Endothelial cell of umbilical vein (primary cell): ENCODE measurements around the gene NCOA5. TPM values are rescaled to one million over a fixed set of nuclear protein-coding genes. Genes with fewer than 3 reads are reported as not detected.

Experiments
- BruUV-seq: library from RNA; stranded (reverse); fragments of 400-500 nt; replicated peaks from 2 replicates; lab custom pipeline; 2021; lab: Mats Ljungman, UMichigan
- CTCF ChIA-PET: fragments of 300-600, 350-600 bp; sonication (Branson Sonifier 250); formaldehyde crosslinking; loops from one replicate; lab custom pipeline; 2021; ENCODE audit warnings: antibody characterized with exemption, inconsistent platforms; lab: Charles Lee
- POLR2A ChIA-PET: fragments of 300-600, 350-600 bp; sonication (Branson Sonifier 250); formaldehyde crosslinking; loops from one replicate; lab custom pipeline; 2021; ENCODE audit warnings: antibody characterized with exemption, inconsistent platforms; lab: Charles Lee
- DNase-seq: peaks from one replicate; pipeline ENCODE4 v3.0.0-alpha.2; 2011; ENCODE audit warnings: low read depth, low spot score
- FAIRE-seq: peaks from 2 replicates; lab custom pipeline; 2011; peaks lifted over from hg19 to GRCh38; lab: Jason Lieb, UNC
- H2AFZ ChIP-seq: 2 replicates; pipeline ENCODE4 v1.6.0; 2012; ENCODE audit warnings: low read depth, low read length, control low read depth, inconsistent platforms
- H3K27ac ChIP-seq: 2 replicates; pipeline ENCODE4 v1.5.1; 2011; ENCODE audit warnings: low read depth, mild to moderate bottlenecking, control low read depth, low read length, moderate library complexity; ENCODE audit not compliant: insufficient read depth
- H3K27me3 ChIP-seq, 2 experiments: 2 replicates each; pipeline versions ENCODE4 v1.6.0 to v1.6.1; 2011; ENCODE audit warnings: low read length in 2 of 2, mixed read lengths in 1 of 2; ENCODE audit not compliant: control insufficient read depth in 2 of 2, insufficient read depth in 2 of 2
- H3K36me3 ChIP-seq, 2 experiments: 2 replicates in 1 of 2; 3 replicates in 1 of 2; pipeline ENCODE4 v1.5.1; 2011; ENCODE audit warnings: low read length in 2 of 2, mild to moderate bottlenecking in 1 of 2, moderate library complexity in 1 of 2; ENCODE audit not compliant: control insufficient read depth in 2 of 2, insufficient read depth in 2 of 2; ENCODE audit errors: extremely low read depth in 1 of 2
- H3K4me1 ChIP-seq: 3 replicates; pipeline ENCODE4 v1.5.1; 2011; ENCODE audit warnings: mild to moderate bottlenecking, low read length; ENCODE audit not compliant: control insufficient read depth, insufficient read depth; ENCODE audit errors: extremely low read depth
- H3K4me2 ChIP-seq: 2 replicates; pipeline ENCODE4 v1.6.1; 2011; ENCODE audit warnings: low read length, control low read depth, mixed read lengths; ENCODE audit not compliant: insufficient read depth
- H3K4me3 ChIP-seq, 3 experiments: fragments of 200-600 bp in 1 of 3; sonication (generic), shearing (Covaris generic) in 1 of 3; replicated peaks in 1 of 3; 2 replicates each; pipeline ENCODE4 v1.5.1; 2011 to 2016; ENCODE audit warnings: control low read depth in 3 of 3, low read length in 3 of 3, mild to moderate bottlenecking in 2 of 3, inconsistent platforms in 1 of 3, low read depth in 1 of 3, moderate library complexity in 1 of 3; ENCODE audit not compliant: insufficient read depth in 1 of 3
- H3K79me2 ChIP-seq: 2 replicates; pipeline ENCODE4 v1.6.0; 2012; ENCODE audit warnings: low read length, inconsistent platforms; ENCODE audit not compliant: control insufficient read depth, insufficient read depth
- H3K9ac ChIP-seq: replicated peaks from 2 replicates; pipeline ENCODE3; 2011; ENCODE audit warnings: low read length, control low read depth; ENCODE audit not compliant: insufficient read depth; ENCODE audit errors: extremely low read depth
- H3K9me1 ChIP-seq: replicated peaks from 3 replicates; pipeline ENCODE4 v1.6.0; 2011; ENCODE audit warnings: mild to moderate bottlenecking, low read length; ENCODE audit not compliant: control insufficient read depth, insufficient read depth; ENCODE audit errors: extremely low read depth
- H3K9me3 ChIP-seq: replicated peaks from 2 replicates; pipeline ENCODE4 v1.5.1; 2012; ENCODE audit warnings: low read length, inconsistent platforms; ENCODE audit not compliant: control insufficient read depth, insufficient read depth
- H4K20me1 ChIP-seq: replicated peaks from 2 replicates; pipeline ENCODE3; 2011; ENCODE audit warnings: mild to moderate bottlenecking, low read length; ENCODE audit not compliant: control insufficient read depth, insufficient read depth; ENCODE audit errors: extremely low read depth
- EZH2 ChIP-seq: IDR thresholded peaks from 2 replicates; pipeline ENCODE4 v1.6.1; 2012; ENCODE audit warnings: borderline replicate concordance, low read depth, mild to moderate bottlenecking, moderate library complexity, low read length, inconsistent platforms; ENCODE audit not compliant: severe bottlenecking
- FOS ChIP-seq: IDR thresholded peaks from 2 replicates; pipeline ENCODE4 v1.6.1; 2011; ENCODE audit warnings: mild to moderate bottlenecking, low read length, moderate library complexity, borderline replicate concordance; ENCODE audit not compliant: insufficient read depth
- GATA2 ChIP-seq: IDR thresholded peaks from 2 replicates; pipeline ENCODE4 v1.7.0; 2011; ENCODE audit warnings: low read depth, mild to moderate bottlenecking, moderate library complexity, mixed read lengths, low read length; ENCODE audit not compliant: insufficient read length, insufficient read depth
- JUN ChIP-seq: IDR thresholded peaks from 2 replicates; pipeline ENCODE4 v1.6.1; 2011; ENCODE audit warnings: borderline replicate concordance, low read depth; ENCODE audit not compliant: insufficient read length, insufficient read depth
- MYC ChIP-seq: IDR thresholded peaks from one replicate; pipeline ENCODE4 v1.6.1; 2011; ENCODE audit warnings: mild to moderate bottlenecking, low read depth, low read length
- POLR2A ChIP-seq: IDR thresholded peaks from 2 replicates; pipeline ENCODE4 v1.6.1; 2012; ENCODE audit warnings: low read depth, mild to moderate bottlenecking, control low read depth, low read length
- POLR2AphosphoS5 ChIP-seq: IDR thresholded peaks from 2 replicates; pipeline ENCODE4 v1.6.1; 2012; ENCODE audit warnings: low read depth, mild to moderate bottlenecking, control low read depth, low read length, moderate library complexity; ENCODE audit not compliant: insufficient read depth
- dilution Hi-C: fragments of 300-500 bp; cut with MboI; formaldehyde crosslinking; loops from one replicate; pipeline ENCODE4 v1.15.0; 2019; ENCODE audit warnings: low sequenced_read_pairs; ENCODE audit not compliant: extremely low pct_ligation_motif_present
- intact Hi-C: fragments of 100-400 bp; cut with micrococcal nuclease; formaldehyde crosslinking; loops from one replicate; pipeline ENCODE4 v1.10.0; 2022
- polyA plus RNA-seq, 4 experiments: library from polyadenylated mRNA; depleted of rRNA in 3 of 4; stranded (reverse) in 3 of 4; unstranded in 1 of 4; fragments of >200 nt; gene quantifications; 2 replicates each; pipeline versions ENCODE4 v1.2.1 to v1.2.3, GENCODE V29; 2011 to 2012; ENCODE audit warnings: missing spikeins in 1 of 4
- total RNA-seq: library from RNA; stranded (reverse); gene quantifications from 2 replicates; pipeline ENCODE4 v1.2.3, GENCODE V29; 2021
- TF ChIP-seq, protein P1 (sequence below), 2 donors: IDR thresholded peaks; 1 replicate in 1 of 2; 2 replicates in 1 of 2; pipeline ENCODE4 v1.5.1; 2011; ENCODE audit warnings: low read length in 2 of 2, mild to moderate bottlenecking in 2 of 2, moderate library complexity in 2 of 2, control low read depth in 1 of 2, inconsistent platforms in 1 of 2, low read depth in 1 of 2; ENCODE audit not compliant: insufficient read depth in 1 of 2; ENCODE audit errors: extremely low read depth in 1 of 2
- TF ChIP-seq, protein P2 (sequence below): IDR thresholded peaks from 2 replicates; pipeline ENCODE4 v1.6.1; 2011; ENCODE audit not compliant: insufficient read depth, insufficient read length

NCOA5 gene
- total and polyA plus RNA-seq, 2 donors (not counting 3 experiments of a cell fraction or from before 2014, with no cell fraction given) = 32.0 to 39.5 TPM

DNA sequence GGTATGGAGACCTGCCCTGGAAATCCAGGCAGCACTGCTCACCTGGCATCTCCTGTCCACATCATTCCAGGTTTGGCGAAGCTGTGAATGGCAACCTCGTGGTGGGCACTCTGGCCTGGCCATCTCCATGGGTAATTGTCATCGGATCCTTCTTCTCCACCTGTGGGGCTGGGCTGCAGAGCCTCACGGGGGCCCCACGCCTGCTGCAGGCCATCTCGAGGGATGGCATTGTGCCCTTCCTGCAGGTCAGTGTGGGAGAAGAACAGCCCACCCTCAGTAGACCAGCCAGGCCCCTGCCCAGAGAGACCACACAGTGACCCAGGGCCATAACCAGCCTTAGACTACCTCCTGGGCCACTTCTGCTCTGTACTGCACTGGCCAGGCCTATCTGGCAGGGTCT, 44.9 kb downstream of the NCOA5 start:
- TF ChIP-seq FOS (no peak), POLR2AphosphoS5 (no peak), EZH2 (no peak), POLR2A (no peak), JUN (no peak), GATA2 (no peak), MYC (no peak)
- TF ChIP-seq, protein P1, sequence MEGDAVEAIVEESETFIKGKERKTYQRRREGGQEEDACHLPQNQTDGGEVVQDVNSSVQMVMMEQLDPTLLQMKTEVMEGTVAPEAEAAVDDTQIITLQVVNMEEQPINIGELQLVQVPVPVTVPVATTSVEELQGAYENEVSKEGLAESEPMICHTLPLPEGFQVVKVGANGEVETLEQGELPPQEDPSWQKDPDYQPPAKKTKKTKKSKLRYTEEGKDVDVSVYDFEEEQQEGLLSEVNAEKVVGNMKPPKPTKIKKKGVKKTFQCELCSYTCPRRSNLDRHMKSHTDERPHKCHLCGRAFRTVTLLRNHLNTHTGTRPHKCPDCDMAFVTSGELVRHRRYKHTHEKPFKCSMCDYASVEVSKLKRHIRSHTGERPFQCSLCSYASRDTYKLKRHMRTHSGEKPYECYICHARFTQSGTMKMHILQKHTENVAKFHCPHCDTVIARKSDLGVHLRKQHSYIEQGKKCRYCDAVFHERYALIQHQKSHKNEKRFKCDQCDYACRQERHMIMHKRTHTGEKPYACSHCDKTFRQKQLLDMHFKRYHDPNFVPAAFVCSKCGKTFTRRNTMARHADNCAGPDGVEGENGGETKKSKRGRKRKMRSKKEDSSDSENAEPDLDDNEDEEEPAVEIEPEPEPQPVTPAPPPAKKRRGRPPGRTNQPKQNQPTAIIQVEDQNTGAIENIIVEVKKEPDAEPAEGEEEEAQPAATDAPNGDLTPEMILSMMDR (IDR thresholded peaks at IDR 0.05; ENCODE audit: extremely low read depth in 1 of 2, insufficient read depth in 1 of 2, low read depth in 1 of 2, low read length in 2 of 2) = no peak
- TF ChIP-seq, protein P2, sequence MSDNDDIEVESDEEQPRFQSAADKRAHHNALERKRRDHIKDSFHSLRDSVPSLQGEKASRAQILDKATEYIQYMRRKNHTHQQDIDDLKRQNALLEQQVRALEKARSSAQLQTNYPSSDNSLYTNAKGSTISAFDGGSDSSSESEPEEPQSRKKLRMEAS = no peak
- no TSS peak for BruUV-seq
- CTCF ChIA-PET = no interaction called here
- FAIRE-seq (no peak), DNase-seq (no peak)
- H4K20me1 ChIP-seq = no peaks in the 10 kb centered on the region
- POLR2A ChIA-PET = no interaction called here
- no peaks in the 10 kb centered on the region for H3K36me3 ChIP-seq
- dilution Hi-C loops (no loop called here), intact Hi-C loops (no loop called here)
- H3K4me3 ChIP-seq = no peak overlapping the region
- H3K27ac ChIP-seq = no peak overlapping the region
- H2AFZ ChIP-seq = no peak overlapping the region
- no peaks in the 10 kb centered on the region for H3K79me2 ChIP-seq
- no peaks in the 10 kb centered on the region for H3K9me3 ChIP-seq
- H3K9me1 ChIP-seq = no peaks in the 10 kb centered on the region
- no peak overlapping the region for H3K9ac ChIP-seq
- no peaks in the 10 kb centered on the region for H3K4me1 ChIP-seq
- no peaks in the 10 kb centered on the region for H3K27me3 ChIP-seq
- H3K4me2 ChIP-seq = no peak overlapping the region
